Brain microvascular endothelial cell (primary cell): Measurements from ENCODE around the gene ATAD3A.

ENCODE experiments used
- DNase-seq: peaks from one replicate; pipeline ENCODE4 v3.0.0-alpha.2; 2020
- H3K27ac ChIP-seq: fragments of 250-450 bp; sonication (Bioruptor Pico); 2 replicates; pipeline ENCODE4 v1.5.1; 2020; ENCODE audit warnings: mild to moderate bottlenecking, moderate library complexity
- H3K27me3 ChIP-seq: fragments of 250-450 bp; sonication (Bioruptor Pico); replicated peaks from 2 replicates; pipeline ENCODE4 v1.5.1; 2020; ENCODE audit warnings: mild to moderate bottlenecking
- H3K36me3 ChIP-seq: fragments of 250-450 bp; sonication (Bioruptor Pico); replicated peaks from 2 replicates; pipeline ENCODE4 v1.5.1; 2020; ENCODE audit warnings: mild to moderate bottlenecking
- H3K4me3 ChIP-seq: 2 replicates; pipeline ENCODE4 v1.5.1; 2011; ENCODE audit warnings: low read depth, mild to moderate bottlenecking, control low read depth, low read length, moderate library complexity
- in situ Hi-C: cut with HindIII; loops from 2 replicates; pipeline ENCODE4 v1.10.0; 2017; ENCODE audit warnings: low sequenced_read_pairs, low pct_ligation_motif_present
- TF ChIP-seq, protein P1 (sequence below): IDR thresholded peaks from 2 replicates; pipeline ENCODE4 v1.5.1; 2011; ENCODE audit warnings: low read depth, mild to moderate bottlenecking, moderate library complexity, low read length, control low read depth, inconsistent platforms; ENCODE audit errors: missing control alignments

Gene ATAD3A

DNA sequence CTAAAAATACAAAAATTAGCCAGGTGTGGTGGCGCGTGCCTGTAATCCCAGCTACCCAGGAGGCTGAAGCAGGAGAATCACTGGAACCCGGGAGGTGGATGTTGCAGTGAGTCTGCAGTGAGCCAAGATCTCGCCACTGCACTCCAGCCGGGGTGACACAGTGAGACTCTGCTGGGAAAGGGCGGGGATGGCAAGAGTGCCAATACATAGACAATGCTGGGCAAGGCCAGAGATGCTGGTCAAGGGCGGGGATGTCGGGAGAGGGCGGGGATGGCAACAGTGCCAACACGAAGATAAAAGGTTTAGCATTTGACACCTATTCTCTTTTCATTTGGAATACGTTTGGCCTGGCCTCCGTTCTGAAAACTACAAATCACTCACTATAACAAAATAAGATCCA, 51.7 kb downstream of the ATAD3A start:
- Histone ChIP-seq H3K27me3 (no peaks in the 10 kb centered on the region), H3K36me3 (peaks cover 38% of the 10 kb centered on the region), H3K4me3 (no peak overlapping the region), H3K27ac (no peak overlapping the region)
- DNase-seq = no peak
- in situ Hi-C loops = no loop called here
- TF ChIP-seq, protein P1, sequence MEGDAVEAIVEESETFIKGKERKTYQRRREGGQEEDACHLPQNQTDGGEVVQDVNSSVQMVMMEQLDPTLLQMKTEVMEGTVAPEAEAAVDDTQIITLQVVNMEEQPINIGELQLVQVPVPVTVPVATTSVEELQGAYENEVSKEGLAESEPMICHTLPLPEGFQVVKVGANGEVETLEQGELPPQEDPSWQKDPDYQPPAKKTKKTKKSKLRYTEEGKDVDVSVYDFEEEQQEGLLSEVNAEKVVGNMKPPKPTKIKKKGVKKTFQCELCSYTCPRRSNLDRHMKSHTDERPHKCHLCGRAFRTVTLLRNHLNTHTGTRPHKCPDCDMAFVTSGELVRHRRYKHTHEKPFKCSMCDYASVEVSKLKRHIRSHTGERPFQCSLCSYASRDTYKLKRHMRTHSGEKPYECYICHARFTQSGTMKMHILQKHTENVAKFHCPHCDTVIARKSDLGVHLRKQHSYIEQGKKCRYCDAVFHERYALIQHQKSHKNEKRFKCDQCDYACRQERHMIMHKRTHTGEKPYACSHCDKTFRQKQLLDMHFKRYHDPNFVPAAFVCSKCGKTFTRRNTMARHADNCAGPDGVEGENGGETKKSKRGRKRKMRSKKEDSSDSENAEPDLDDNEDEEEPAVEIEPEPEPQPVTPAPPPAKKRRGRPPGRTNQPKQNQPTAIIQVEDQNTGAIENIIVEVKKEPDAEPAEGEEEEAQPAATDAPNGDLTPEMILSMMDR = no peak

DNA sequence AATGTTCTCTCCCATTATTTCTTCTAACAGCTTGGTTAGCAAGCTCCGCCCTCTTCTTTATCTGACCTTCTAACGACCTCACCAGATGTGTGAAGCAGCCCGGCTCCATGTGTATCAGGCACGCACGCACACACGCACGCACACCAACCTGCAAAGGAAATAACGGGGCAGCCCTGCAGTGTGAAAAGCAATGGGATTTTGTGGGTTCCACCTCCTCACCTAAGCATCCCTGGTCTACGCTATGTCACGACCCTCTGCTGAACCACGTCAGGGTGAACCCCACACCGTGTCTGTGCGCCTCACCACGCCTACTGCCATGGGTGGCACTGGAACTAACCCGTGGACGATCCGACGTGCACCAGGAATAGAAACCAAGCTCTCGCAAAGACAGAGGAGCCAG, 52.3 kb downstream of the ATAD3A start:
- peaks cover 38% of the 10 kb centered on the region for H3K36me3 ChIP-seq
- DNase-seq = no peak
- TF ChIP-seq, protein P1 = no peak
- no peak overlapping the region for H3K4me3 ChIP-seq
- in situ Hi-C loops = no loop called here
- no peak overlapping the region for H3K27ac ChIP-seq
- no peaks in the 10 kb centered on the region for H3K27me3 ChIP-seq

DNA sequence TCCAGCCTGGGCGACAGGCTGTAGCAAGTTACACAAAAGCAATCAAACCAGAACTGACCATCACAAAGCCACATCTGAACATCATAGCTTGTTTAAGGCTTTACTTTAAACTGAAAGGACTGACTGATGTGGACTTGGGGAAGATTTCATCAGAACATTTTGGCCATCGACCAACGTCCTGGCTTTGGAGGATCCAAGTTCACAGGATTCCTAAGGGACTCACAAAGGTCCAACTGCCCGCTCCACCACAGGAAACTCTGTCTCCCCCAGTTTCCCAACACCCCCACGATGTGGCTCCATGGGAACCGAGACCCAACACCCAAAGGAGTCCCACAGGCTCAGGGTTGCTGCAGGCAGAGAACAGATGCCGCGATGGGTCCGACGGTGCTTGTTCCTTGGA, 53.4 kb downstream of the ATAD3A start:
- Histone ChIP-seq H3K27me3 (no peaks in the 10 kb centered on the region), H3K27ac (no peak overlapping the region), H3K36me3 (peaks cover 33% of the 10 kb centered on the region), H3K4me3 (no peak overlapping the region)
- TF ChIP-seq, protein P1 = no peak
- in situ Hi-C loops = no loop called here
- no peak for DNase-seq

DNA sequence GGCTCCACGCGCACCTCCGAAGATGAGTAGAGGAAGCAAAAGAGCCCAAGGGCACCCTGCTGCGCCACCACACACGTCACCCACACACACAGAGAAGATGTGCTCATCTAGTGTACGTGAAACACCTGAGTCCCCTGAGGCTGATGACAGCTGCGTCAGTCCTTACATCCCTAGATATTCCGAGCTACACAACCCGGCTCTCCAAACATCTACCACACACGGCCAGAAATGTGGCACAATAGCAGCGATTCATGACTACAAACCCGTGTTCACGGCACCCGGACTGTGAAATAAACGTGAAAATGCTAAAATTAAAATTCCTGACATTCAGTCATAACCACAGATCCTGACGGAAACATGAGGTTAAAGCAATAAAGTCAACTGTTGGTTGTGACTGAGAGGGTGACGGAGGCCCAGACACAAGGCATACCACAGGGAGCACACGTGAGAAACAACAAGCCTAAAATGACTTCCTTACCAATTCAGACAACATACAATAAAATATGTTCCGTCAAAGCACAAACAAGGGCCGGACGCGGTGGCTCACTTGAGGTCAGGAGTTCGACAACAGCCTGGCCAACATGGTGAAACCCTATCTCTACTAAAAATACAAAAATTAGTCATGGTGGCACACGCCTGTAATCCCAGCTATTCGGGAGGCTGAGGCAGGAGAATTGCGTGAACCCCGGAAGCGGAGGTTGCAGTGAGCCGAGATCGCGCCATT, 55.4 kb downstream of the ATAD3A start:
- no peak overlapping the region for H3K4me3 ChIP-seq
- H3K27me3 ChIP-seq = no peaks in the 10 kb centered on the region
- in situ Hi-C loops = no loop called here
- TF ChIP-seq, protein P1 = no peak
- peaks cover 20% of the 10 kb centered on the region for H3K36me3 ChIP-seq
- H3K27ac ChIP-seq = peak overlapping the region; percentile 72
- peak; percentile 49 for DNase-seq

DNA sequence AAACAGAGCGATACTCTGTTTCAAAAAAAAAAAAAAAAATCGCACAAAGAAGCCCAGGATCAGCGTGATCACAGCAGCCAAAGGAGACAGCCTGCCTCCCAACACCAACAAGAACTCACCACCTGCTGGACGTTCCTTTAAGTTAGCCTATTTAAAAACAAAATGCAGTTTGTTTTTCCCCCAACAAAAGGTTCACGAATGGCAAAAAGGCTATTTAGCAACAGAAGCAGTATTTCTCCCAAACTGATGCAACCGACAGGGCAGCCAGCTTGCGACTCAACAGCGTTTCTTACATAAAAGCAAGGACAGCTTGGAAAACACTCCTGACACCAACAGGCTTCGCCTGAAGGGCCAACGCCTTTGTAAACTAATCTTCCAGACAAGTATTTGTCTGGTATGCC, 55.9 kb downstream of the ATAD3A start:
- peaks cover 16% of the 10 kb centered on the region for H3K36me3 ChIP-seq
- in situ Hi-C loops = no loop called here

More for the DNA sequence above, 55.9 kb downstream of the ATAD3A start:
- Histone ChIP-seq H3K4me3 (no peak overlapping the region), H3K27ac (peak overlapping the region; percentile 72), H3K27me3 (no peaks in the 10 kb centered on the region)
- DNase-seq = no peak
- TF ChIP-seq, protein P1 = no peak
